ENCODE data around the gene ARPC1B.

DNA sequence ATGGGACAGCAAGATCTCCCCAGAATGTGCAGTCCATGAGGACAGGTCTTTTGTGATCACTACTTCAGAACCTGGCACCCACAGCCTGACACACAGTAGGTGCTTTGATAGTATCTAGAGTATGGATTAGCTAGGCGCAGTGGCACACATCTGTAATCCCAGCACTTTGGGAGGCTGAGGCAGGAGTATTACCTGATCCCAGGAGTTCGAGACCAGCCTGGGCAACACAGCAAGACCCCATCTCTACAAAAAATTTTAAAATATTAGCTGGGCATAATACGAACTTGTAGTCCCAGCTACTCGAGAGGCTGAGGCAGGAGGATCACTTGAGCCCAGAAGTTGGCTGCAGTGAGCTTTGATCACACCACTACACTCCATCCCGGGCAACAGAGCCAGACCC, 22.3 kb upstream of the ARPC1B start:
- TF ChIP-seq, protein P1, sequence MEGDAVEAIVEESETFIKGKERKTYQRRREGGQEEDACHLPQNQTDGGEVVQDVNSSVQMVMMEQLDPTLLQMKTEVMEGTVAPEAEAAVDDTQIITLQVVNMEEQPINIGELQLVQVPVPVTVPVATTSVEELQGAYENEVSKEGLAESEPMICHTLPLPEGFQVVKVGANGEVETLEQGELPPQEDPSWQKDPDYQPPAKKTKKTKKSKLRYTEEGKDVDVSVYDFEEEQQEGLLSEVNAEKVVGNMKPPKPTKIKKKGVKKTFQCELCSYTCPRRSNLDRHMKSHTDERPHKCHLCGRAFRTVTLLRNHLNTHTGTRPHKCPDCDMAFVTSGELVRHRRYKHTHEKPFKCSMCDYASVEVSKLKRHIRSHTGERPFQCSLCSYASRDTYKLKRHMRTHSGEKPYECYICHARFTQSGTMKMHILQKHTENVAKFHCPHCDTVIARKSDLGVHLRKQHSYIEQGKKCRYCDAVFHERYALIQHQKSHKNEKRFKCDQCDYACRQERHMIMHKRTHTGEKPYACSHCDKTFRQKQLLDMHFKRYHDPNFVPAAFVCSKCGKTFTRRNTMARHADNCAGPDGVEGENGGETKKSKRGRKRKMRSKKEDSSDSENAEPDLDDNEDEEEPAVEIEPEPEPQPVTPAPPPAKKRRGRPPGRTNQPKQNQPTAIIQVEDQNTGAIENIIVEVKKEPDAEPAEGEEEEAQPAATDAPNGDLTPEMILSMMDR (IDR thresholded peaks at IDR 0.05), result no peak
- TF ChIP-seq ZFX (IDR thresholded peaks at IDR 0.05; ENCODE audit: borderline replicate concordance), result no peak

Measured in 22Rv1 (cell line).